Heart left ventricle (tissue), 16 donors: ENCODE measurements around the gene LIN37. TPM values are rescaled to one million over a fixed set of nuclear protein-coding genes. Genes with fewer than 3 reads are reported as not detected.
"Not testable (repeated sequence)": the region's sequence is repeated elsewhere in the genome, so short reads cannot be mapped to it uniquely, and the experiment has no call there.

Experiments
- ATAC-seq, 4 donors: fragments of 200-7000 bp; cut with Tn5 transposase; one replicate each; pipeline ENCODE4 v1.9.1; 2020 to 2022; ENCODE audit warnings: moderate library complexity in 4 of 4, mild to moderate bottlenecking in 3 of 4, moderate number of reproducible peaks in 1 of 4
- DNase-seq, 5 donors: peaks; one replicate each; pipeline ENCODE4 v3.0.0-alpha.2; 2020
- H3K27ac ChIP-seq, 12 donors: fragments of 200-600 bp; sonication (generic) in 4 of 12; one replicate each; pipeline versions ENCODE4 v1.5.0 to v1.8.0; 2016 to 2022; ENCODE audit warnings: mild to moderate bottlenecking in 2 of 12
- H3K27me3 ChIP-seq, 9 donors: fragments of 200-600 bp; sonication (generic) in 2 of 9; one replicate each; pipeline versions ENCODE4 v1.5.1 to v1.8.0; 2016 to 2022; ENCODE audit warnings: mild to moderate bottlenecking in 3 of 9
- H3K36me3 ChIP-seq, 9 donors: fragments of 200-600 bp; sonication (generic) in 2 of 9; one replicate each; pipeline versions ENCODE4 v1.5.0 to v1.8.0; 2018 to 2022; ENCODE audit warnings: mild to moderate bottlenecking in 2 of 9
- H3K4me1 ChIP-seq, 12 donors: fragments of 200-600 bp; sonication (generic) in 4 of 12; one replicate each; pipeline versions ENCODE4 v1.5.0 to v1.8.0; 2016 to 2022; ENCODE audit warnings: mild to moderate bottlenecking in 3 of 12
- H3K4me3 ChIP-seq, 12 donors: fragments of 200-600 bp; sonication (generic) in 4 of 12; one replicate each; pipeline versions ENCODE4 v1.5.0 to v1.8.0; 2017 to 2022; ENCODE audit warnings: mild to moderate bottlenecking in 9 of 12, moderate library complexity in 4 of 12
- H3K9me3 ChIP-seq, 12 donors: fragments of 200-600 bp; sonication (generic) in 4 of 12; one replicate each; pipeline versions ENCODE4 v1.5.0 to v1.8.0; 2016 to 2022; ENCODE audit warnings: mild to moderate bottlenecking in 1 of 12
- POLR2A ChIP-seq, 2 donors: fragments of 450-650 bp; IDR thresholded peaks; one replicate each; pipeline ENCODE4 v1.6.1; 2017; ENCODE audit warnings: antibody characterized with exemption in 2 of 2, mild to moderate bottlenecking in 2 of 2, moderate library complexity in 2 of 2
- WGBS, 4 donors: extraction: QIAGEN DNeasy Blood & Tissue Kit in 2 of 4; methylation state at CpG; one replicate each; pipeline versions ENCODE4 v1.1.5 to v1.1.7; 2013 to 2018; 5-methylcytosine and 5-hydroxymethylcytosine counted together
- intact Hi-C, 10 donors: fragments of 100-400 bp; cut with DNase I; formaldehyde crosslinking; loops; one replicate each; pipeline versions ENCODE4 v1.11.1 to v1.14.2; 2022
- polyA plus RNA-seq, 2 donors: library from polyadenylated mRNA; stranded (reverse); fragments of 200-250 nt; gene quantifications; one replicate each; pipeline ENCODE4 v1.2.3, GENCODE V29; 2013
- total RNA-seq, 9 donors: library from RNA; depleted of rRNA in 2 of 9; stranded (reverse); fragments of >200 nt in 2 of 9; fragmentation: NEBNext Ultra II Directional in 3 of 9; extraction: Animal tissue kit (Norgen Biotek cat#: 25700) in 3 of 9; gene quantifications; one replicate each; pipeline versions ENCODE4 v1.1.0 to v1.2.4, GENCODE V29; 2016 to 2023
- TF ChIP-seq, protein P1 (sequence below), 12 donors: fragments of 200-600 bp; sonication (generic) in 4 of 12; IDR thresholded peaks; one replicate each; pipeline versions ENCODE4 v1.5.0 to v1.8.0; 2018 to 2022; ENCODE audit warnings: antibody characterized with exemption in 12 of 12, mild to moderate bottlenecking in 5 of 12
- donor health status: ischemic (EF 13 %, LVEDD 7.1; RV severe dilation, severe dysfunction).
- donor health status: healthy with polysubstance abuse.
- donor health status: DM: no; HTN: yes; CAD: no.
- donor health status: DM: no; HTN: no; CAD: no.
- donor health status: ischemic (EF 25% LVEDD 6.9; RV normal size, moderate dysfunction).
- donor health status: ischemic (EF 25% LVEDD 5.7; RV mildly dilated, moderate dysfunction).
- donor health status: healthy.
- donor health status: DM: yes; HTN: yes; CAD: no.
- donor health status: ischemic (EF 35%, LVEDD 5.7; RV mildly dilated, moderate dysfunction).
- donor health status: nonischemic (EF 11% LVEDD 7.7; RV severe dilation, severe dysfunction).
- donor health status: DM: yes; HTN: yes; CAD: no.
- donor health status: PGD.
- donor health status: ischemic (EF 29% LVEDD 5.4; RV normal size, mild dysfunction).
- donor health status: nonischemic (EF 23%, LVEDD 6.1; RV moderate dilation, normal function).

Gene LIN37
- total and polyA plus RNA-seq, 11 donors, result 3.7 to 23.0 (median 7.8) TPM

GRCh38 chr19:35722461-35722860 is 25.9 kb upstream of the LIN37 start:
- DNase-seq (no peak), ATAC-seq (no peak)
- no peak overlapping the region for H3K27ac ChIP-seq
- TF ChIP-seq, protein P1, sequence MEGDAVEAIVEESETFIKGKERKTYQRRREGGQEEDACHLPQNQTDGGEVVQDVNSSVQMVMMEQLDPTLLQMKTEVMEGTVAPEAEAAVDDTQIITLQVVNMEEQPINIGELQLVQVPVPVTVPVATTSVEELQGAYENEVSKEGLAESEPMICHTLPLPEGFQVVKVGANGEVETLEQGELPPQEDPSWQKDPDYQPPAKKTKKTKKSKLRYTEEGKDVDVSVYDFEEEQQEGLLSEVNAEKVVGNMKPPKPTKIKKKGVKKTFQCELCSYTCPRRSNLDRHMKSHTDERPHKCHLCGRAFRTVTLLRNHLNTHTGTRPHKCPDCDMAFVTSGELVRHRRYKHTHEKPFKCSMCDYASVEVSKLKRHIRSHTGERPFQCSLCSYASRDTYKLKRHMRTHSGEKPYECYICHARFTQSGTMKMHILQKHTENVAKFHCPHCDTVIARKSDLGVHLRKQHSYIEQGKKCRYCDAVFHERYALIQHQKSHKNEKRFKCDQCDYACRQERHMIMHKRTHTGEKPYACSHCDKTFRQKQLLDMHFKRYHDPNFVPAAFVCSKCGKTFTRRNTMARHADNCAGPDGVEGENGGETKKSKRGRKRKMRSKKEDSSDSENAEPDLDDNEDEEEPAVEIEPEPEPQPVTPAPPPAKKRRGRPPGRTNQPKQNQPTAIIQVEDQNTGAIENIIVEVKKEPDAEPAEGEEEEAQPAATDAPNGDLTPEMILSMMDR (IDR thresholded peaks at IDR 0.05), result no peak
- no peak for TF ChIP-seq POLR2A (IDR thresholded peaks at IDR 0.05)
- peaks cover 0 to 25% (median 11%) of the 10 kb centered on the region in 12 donors for H3K4me1 ChIP-seq
- WGBS, 4 donors, result 91 to 96% (median 95%) methylated on average over 5 to 14 of the region's 14 CpGs
- peaks cover 8 to 79% (median 68%) of the 10 kb centered on the region in 9 donors for H3K36me3 ChIP-seq
- intact Hi-C loops, result no loop called here
- no peak overlapping the region for H3K4me3 ChIP-seq
- no peaks in the 10 kb centered on the region for H3K9me3 ChIP-seq
- no peaks in the 10 kb centered on the region for H3K27me3 ChIP-seq

DNA sequence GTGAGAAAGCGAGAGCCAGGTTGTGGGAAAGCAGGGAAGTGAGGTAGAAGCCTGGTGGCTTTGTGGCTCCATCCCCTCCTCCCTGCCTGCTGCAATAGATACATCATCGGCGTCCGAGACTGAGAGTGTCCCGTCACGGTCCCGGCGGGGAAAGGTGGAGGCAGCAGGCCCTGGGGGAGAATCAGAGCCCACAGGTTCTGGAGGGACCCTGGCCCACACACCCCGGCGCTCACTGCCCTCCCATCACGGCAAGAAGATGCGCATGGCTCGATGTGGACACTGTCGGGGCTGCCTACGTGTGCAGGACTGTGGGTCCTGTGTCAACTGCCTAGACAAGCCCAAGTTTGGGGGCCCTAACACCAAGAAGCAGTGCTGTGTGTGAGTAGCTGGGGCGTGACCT is 25.5 kb upstream of the LIN37 start:
- intact Hi-C loops, result no loop called here
- 87 to 96% (median 95%) methylated on average over 5 to 16 of the region's 16 CpGs for WGBS, 4 donors
- Histone ChIP-seq H3K27me3 (no peaks in the 10 kb centered on the region), H3K4me3 (no peak overlapping the region), H3K36me3 (peaks cover 8 to 84% (median 72%) of the 10 kb centered on the region in 9 donors), H3K27ac (no peak overlapping the region), H3K4me1 (peaks cover 0 to 25% (median 11%) of the 10 kb centered on the region in 12 donors), H3K9me3 (no peaks in the 10 kb centered on the region)
- ATAC-seq, result no peak
- no peak for TF ChIP-seq POLR2A (IDR thresholded peaks at IDR 0.05)
- TF ChIP-seq, protein P1 (IDR thresholded peaks at IDR 0.05), result no peak
- no peak for DNase-seq

- ATAC-seq, result no peak
- 94 to 96% (median 95%) methylated on average over 24 of the region's 24 CpGs for WGBS, 4 donors
- Histone ChIP-seq H3K27ac (no peak overlapping the region), H3K4me1 (peaks cover 0 to 20% (median 9%) of the 10 kb centered on the region in 12 donors), H3K4me3 (no peak overlapping the region), H3K9me3 (no peaks in the 10 kb centered on the region), H3K27me3 (no peaks in the 10 kb centered on the region), H3K36me3 (peaks cover 8 to 91% (median 80%) of the 10 kb centered on the region in 9 donors)
- intact Hi-C loops, result no loop called here
- TF ChIP-seq, protein P1 (IDR thresholded peaks at IDR 0.05), result no peak
- TF ChIP-seq POLR2A (IDR thresholded peaks at IDR 0.05), result no peak
- no peak for DNase-seq
Observed at GRCh38 chr19:35723671-35724070, 24.7 kb upstream of the LIN37 start.

- H3K27me3 ChIP-seq, ATAC-seq, H3K9me3 ChIP-seq, DNase-seq, H3K4me3 ChIP-seq, intact Hi-C loops, H3K27ac ChIP-seq: not testable (repeated sequence)
- 95 to 97% (median 96%) methylated on average over 7 of the region's 7 CpGs for WGBS, 4 donors
- H3K36me3 ChIP-seq, result peaks cover 13 to 96% (median 84%) of the 10 kb centered on the region in 9 donors
- H3K4me1 ChIP-seq, result peaks cover 0 to 15% (median 5%) of the 10 kb centered on the region in 12 donors
Observed at GRCh38 chr19:35724132-35724531, 24.2 kb upstream of the LIN37 start.

DNA sequence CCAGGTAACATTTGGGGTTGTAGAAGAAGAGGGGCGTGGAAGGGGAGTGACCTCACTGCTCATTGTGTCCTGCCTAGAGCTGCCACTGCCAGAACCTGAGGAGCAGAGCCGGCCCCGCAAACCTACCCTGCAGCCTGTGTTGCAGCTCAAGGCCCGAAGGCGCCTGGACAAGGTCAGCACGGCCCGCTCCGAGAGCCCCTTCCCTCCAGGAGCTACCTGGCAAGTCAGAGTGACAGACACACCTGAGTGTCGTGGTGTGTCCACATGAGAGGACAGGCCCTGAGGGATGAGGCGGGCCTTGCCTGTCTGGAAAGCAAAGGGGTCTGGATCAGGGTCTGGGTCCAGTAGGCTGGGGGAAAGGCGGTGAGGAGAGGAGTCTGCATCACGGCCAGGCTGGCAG is 23.8 kb upstream of the LIN37 start:
- H3K27ac ChIP-seq, result no peak overlapping the region
- 96 to 97% (median 96%) methylated on average over 12 of the region's 12 CpGs for WGBS, 4 donors
- H3K36me3 ChIP-seq, result peaks cover 13 to 98% (median 89%) of the 10 kb centered on the region in 9 donors
- H3K4me1 ChIP-seq, result peaks cover 0 to 11% (median under 1%) of the 10 kb centered on the region in 12 donors
- no peaks in the 10 kb centered on the region for H3K9me3 ChIP-seq
- intact Hi-C loops, result no loop called here
- no peak for ATAC-seq
- no peaks in the 10 kb centered on the region for H3K27me3 ChIP-seq
- no peak for DNase-seq
- no peak overlapping the region for H3K4me3 ChIP-seq
- TF ChIP-seq, protein P1 (IDR thresholded peaks at IDR 0.05), result no peak
- TF ChIP-seq POLR2A (IDR thresholded peaks at IDR 0.05), result no peak
